AG04449 (cell line): ENCODE data around the gene CLC.

Source experiments
- CTCF ChIA-PET: fragments of 350-600 bp; formaldehyde crosslinking; extraction: SDS; loops from one replicate; lab custom pipeline; 2021; ENCODE audit warnings: antibody characterized with exemption; lab: Yijun Ruan, JAX
- POLR2A ChIA-PET: fragments of 400-600, 350-600 bp; formaldehyde crosslinking; extraction: SDS; loops from one replicate; lab custom pipeline; 2020; ENCODE audit warnings: antibody characterized with exemption, inconsistent platforms; lab: Yijun Ruan, JAX
- DNase-seq: peaks from one replicate; pipeline ENCODE4 v3.0.0-alpha.2; 2010; ENCODE audit warnings: low read depth, low spot score
- H3K4me3 ChIP-seq: 2 replicates; pipeline ENCODE4 v1.5.1; 2011; ENCODE audit warnings: low read depth, mild to moderate bottlenecking, control low read depth, low read length
- CTCF ChIP-seq: IDR thresholded peaks from one replicate; pipeline ENCODE4 v1.5.1; 2011; ENCODE audit warnings: mild to moderate bottlenecking, moderate library complexity, low read length, control low read depth, inconsistent platforms; ENCODE audit not compliant: insufficient read depth; ENCODE audit errors: missing control alignments

Gene CLC

DNA sequence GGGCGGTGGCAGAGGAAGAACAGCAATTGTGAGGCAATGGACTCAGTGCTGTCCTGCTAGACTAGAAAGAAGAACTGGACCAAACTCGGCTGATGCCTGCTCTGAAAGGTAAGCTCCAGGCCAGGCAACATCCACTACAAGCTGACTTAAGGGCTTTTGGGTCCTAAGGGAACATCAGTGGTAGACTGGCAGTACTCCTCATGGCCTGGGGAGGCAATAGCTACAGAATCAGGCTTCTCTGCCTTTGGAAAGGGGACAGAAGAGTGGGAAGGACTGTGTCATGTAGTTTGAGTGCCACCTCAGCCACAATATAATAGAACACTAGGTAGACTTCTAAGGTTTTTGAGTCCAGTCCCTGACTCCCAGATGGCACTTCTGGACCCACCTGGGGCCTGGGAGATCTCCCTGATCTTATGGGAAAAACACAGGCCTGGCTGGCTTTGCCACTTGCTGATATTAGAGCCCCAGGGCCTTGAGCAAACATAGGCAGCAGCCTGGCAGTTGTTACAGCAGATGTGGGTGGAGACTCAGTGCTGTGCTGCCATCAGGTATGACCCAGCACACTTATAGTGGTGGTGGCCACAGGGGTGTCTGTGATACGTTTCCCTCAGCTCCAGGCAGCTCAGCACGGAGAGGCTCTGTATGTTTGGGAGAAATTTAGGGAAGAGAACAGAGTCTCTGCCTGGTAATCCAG is 9.2 kb upstream of the CLC start:
- ChIA-PET POLR2A (no interaction called here), CTCF (interaction anchor here (1.7 kb wide), 1 partner anchor 97 kb away, joined by 8 read pairs; no protein-coding TSS in a partner anchor)
- TF ChIP-seq CTCF, result no peak
- DNase-seq, result no peak
- no peak overlapping the region for H3K4me3 ChIP-seq

- no peak overlapping the region for H3K4me3 ChIP-seq
- no peak for DNase-seq
- ChIA-PET POLR2A (no interaction called here), CTCF (no interaction called here)
- TF ChIP-seq CTCF, result no peak
Observed at GRCh38 chr19:39745643-39746042, 7.8 kb upstream of the CLC start.

DNA sequence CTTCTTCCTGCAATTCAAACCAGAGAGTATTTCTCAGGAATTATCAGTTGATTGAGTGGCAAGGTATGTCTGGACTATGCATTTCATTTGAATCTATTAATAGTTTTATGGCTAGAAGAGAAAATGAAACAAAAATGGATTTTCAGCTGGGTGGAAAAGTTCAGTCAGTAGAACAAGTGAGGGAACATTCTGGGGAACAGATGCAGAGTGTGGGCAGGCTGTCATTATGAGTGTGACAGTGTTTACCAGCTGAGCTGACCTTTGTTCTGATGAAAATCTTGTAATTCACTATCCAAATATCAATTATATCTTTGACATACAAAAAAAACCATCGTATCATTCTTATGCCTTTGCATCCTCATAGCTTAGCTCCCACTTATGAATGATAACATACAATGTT is 2.6 kb upstream of the CLC start:
- DNase-seq, result no peak
- ChIA-PET POLR2A (no interaction called here), CTCF (no interaction called here)
- TF ChIP-seq CTCF, result no peak
- H3K4me3 ChIP-seq, result no peak overlapping the region

GRCh38 chr19:39738814-39739213 is 985 bp upstream of the CLC start:
- no peak for TF ChIP-seq CTCF
- H3K4me3 ChIP-seq, result no peak overlapping the region
- ChIA-PET CTCF (no interaction called here), POLR2A (no interaction called here)
- no peak for DNase-seq

- no peak for DNase-seq
- POLR2A ChIA-PET, result no interaction called here
- H3K4me3 ChIP-seq, result no peak overlapping the region
- CTCF ChIA-PET, result no interaction called here
- no peak for TF ChIP-seq CTCF
Observed at GRCh38 chr19:39737351-39737750, 478 bp downstream of the CLC start.

DNA sequence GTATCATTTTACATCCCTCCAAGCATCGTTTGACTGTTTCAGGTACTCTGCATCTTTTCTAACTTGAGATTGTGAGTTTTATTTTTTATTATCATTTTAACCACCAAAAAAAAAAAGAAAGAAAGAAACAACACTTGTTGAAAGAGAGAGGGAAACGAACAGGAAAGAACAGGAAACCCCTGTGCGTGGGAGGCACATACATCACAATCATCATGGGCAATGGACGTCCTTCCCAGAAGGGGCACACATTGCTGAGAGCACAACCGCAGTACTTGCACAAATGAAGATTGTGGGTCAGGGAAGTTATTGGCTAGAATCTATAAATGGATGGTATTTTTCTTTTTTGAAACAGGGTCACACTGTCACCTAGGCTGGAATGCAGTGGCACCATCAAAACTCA is 1.7 kb downstream of the CLC start:
- POLR2A ChIA-PET, result no interaction called here
- no peak for TF ChIP-seq CTCF
- CTCF ChIA-PET, result no interaction called here
- DNase-seq, result no peak
- H3K4me3 ChIP-seq, result no peak overlapping the region
